ENCODE results near the gene BRD2. TPM values are rescaled to one million over a fixed set of nuclear protein-coding genes. Genes with fewer than 3 reads are reported as not detected.
A peak's percentile ranks its signal among the peaks of the same experiment; 100 is the strongest.

The BRD2 gene
- total RNA-seq, 1 donor from 2014 or later = 138 TPM

GRCh38 chr6:32984622-32985389 lies 16.4 kb downstream of the BRD2 start:
- DNase-seq (ENCODE audit: extremely low read depth, low read depth, low spot score) = no peak

- DNase-seq (ENCODE audit: extremely low read depth, low read depth, low spot score) = no peak
These were observed 21.0 kb downstream of the BRD2 start for GRCh38 chr6:32989368-32989767.

GRCh38 chr6:32991972-32992371 lies 23.6 kb downstream of the BRD2 start:
- DNase-seq (ENCODE audit: extremely low read depth, low read depth, low spot score) = no peak

GRCh38 chr6:32993363-32993973 lies 25.1 kb downstream of the BRD2 start:
- DNase-seq (ENCODE audit: extremely low read depth, low read depth, low spot score) = no peak

- DNase-seq (ENCODE audit: extremely low read depth, low read depth, low spot score) = no peak
These were observed 27.1 kb downstream of the BRD2 start for GRCh38 chr6:32995448-32995847.

GRCh38 chr6:33000055-33000454 lies 31.7 kb downstream of the BRD2 start:
- DNase-seq (ENCODE audit: extremely low read depth, low read depth, low spot score) = no peak

- no peak for DNase-seq (ENCODE audit: extremely low read depth, low read depth, low spot score)
These were observed 33.3 kb downstream of the BRD2 start for GRCh38 chr6:33001685-33002084.

GRCh38 chr6:33004940-33005339 lies 36.5 kb downstream of the BRD2 start:
- no peak for DNase-seq (ENCODE audit: extremely low read depth, low read depth, low spot score)

- no peak for DNase-seq (ENCODE audit: extremely low read depth, low read depth, low spot score)
These were observed 39.5 kb downstream of the BRD2 start for GRCh38 chr6:33007831-33008400.

- no peak for DNase-seq (ENCODE audit: extremely low read depth, low read depth, low spot score)
These were observed 40.8 kb downstream of the BRD2 start, which contains the start of gene HLA-DOA for GRCh38 chr6:33008944-33009861. Gene HLA-DOA (minus strand): TSS chr6:33009591.

- no peak for DNase-seq (ENCODE audit: extremely low read depth, low read depth, low spot score)
These were observed 42.0 kb downstream of the BRD2 start for GRCh38 chr6:33010356-33010755.

GRCh38 chr6:33013608-33014007 lies 45.2 kb downstream of the BRD2 start:
- DNase-seq (ENCODE audit: extremely low read depth, low read depth, low spot score) = no peak

- DNase-seq (ENCODE audit: extremely low read depth, low read depth, low spot score) = peak; percentile 78
These were observed 46.6 kb downstream of the BRD2 start for GRCh38 chr6:33014841-33015634.

GRCh38 chr6:33015798-33016197 lies 47.4 kb downstream of the BRD2 start:
- DNase-seq (ENCODE audit: extremely low read depth, low read depth, low spot score) = no peak

- no peak for DNase-seq (ENCODE audit: extremely low read depth, low read depth, low spot score)
These were observed 48.6 kb downstream of the BRD2 start for GRCh38 chr6:33017018-33017417.

- DNase-seq (ENCODE audit: extremely low read depth, low read depth, low spot score) = no peak
These were observed 49.4 kb downstream of the BRD2 start for GRCh38 chr6:33017694-33018353.

- no peak for DNase-seq (ENCODE audit: extremely low read depth, low read depth, low spot score)
These were observed 50.0 kb downstream of the BRD2 start for GRCh38 chr6:33018418-33018817.

- no peak for DNase-seq (ENCODE audit: extremely low read depth, low read depth, low spot score)
These were observed 50.5 kb downstream of the BRD2 start for GRCh38 chr6:33018904-33019303.

- DNase-seq (ENCODE audit: extremely low read depth, low read depth, low spot score) = no peak
These were observed 51.0 kb downstream of the BRD2 start for GRCh38 chr6:33019372-33019771.

GRCh38 chr6:33021917-33022316 lies 53.5 kb downstream of the BRD2 start:
- no peak for DNase-seq (ENCODE audit: extremely low read depth, low read depth, low spot score)
